Choroid plexus epithelial cell (primary cell): ENCODE data around the gene SNAP25.

ENCODE experiments used
- DNase-seq: peaks from one replicate; pipeline ENCODE4 v3.0.0-alpha.2; 2010; ENCODE audit warnings: low read depth
- H3K4me3 ChIP-seq: 2 replicates; pipeline ENCODE4 v1.5.1; 2011; ENCODE audit warnings: low read depth, mild to moderate bottlenecking, control low read depth, low read length, moderate library complexity
- CTCF ChIP-seq: conservative IDR thresholded peaks from 2 replicates; pipeline ENCODE4 v1.5.1; 2011; ENCODE audit warnings: low read depth, mild to moderate bottlenecking, control low read depth, inconsistent platforms, low read length, moderate library complexity

SNAP25 gene

GRCh38 chr20:10312111-10312510 is 93.5 kb downstream of the SNAP25 start:
- no peak for TF ChIP-seq CTCF
- no peak overlapping the region for H3K4me3 ChIP-seq
- no peak for DNase-seq

GRCh38 chr20:10313215-10313614 is 94.6 kb downstream of the SNAP25 start:
- peak; percentile 80 for DNase-seq
- H3K4me3 ChIP-seq = no peak overlapping the region
- TF ChIP-seq CTCF = no peak

GRCh38 chr20:10313701-10314100 is 95.1 kb downstream of the SNAP25 start:
- no peak overlapping the region for H3K4me3 ChIP-seq
- TF ChIP-seq CTCF = no peak
- DNase-seq = peak; percentile 59

DNA sequence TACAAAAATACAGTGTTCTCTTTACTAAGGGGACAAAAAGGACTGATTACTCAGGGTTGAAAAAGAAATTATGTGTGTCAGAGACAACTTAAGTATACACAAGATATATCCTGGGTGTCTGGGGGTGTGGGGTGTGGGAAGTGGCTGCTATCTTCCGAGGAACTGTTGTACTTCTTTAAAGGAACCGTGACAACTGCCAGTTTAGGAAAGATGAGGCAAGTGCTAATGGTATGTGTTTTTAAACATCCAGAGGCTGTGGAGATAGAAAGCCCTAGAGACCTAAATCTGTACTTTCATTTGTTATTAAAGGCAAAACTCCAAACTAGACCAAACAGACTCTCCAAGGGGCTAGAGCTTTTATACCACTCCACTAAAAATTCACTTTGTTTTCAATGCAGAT is 95.6 kb downstream of the SNAP25 start:
- peak; percentile 88 for DNase-seq
- H3K4me3 ChIP-seq = peak overlapping the region; percentile 6
- no peak for TF ChIP-seq CTCF

- DNase-seq = no peak
- TF ChIP-seq CTCF = no peak
- H3K4me3 ChIP-seq = no peak overlapping the region
Observed at GRCh38 chr20:10315138-10315537, 96.5 kb downstream of the SNAP25 start.

DNA sequence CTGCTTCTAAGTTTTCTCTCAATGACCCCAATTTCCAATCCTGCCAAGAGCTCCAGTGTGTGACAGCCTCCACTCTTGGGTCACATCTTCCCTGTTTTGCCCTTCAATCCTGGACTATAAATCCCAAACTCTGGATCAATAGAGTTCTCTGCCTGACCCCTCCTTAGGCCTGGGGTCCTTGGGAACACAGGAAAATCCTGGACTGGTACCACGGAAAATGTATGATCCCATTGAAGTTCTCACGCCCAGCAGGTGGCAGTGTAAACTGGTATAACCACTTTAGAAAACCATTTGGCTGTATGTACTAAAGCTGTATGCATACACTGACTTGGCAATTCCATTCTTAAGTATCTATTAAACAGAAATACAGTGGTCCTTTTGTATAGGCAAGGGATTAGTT is 98.0 kb downstream of the SNAP25 start:
- no peak for DNase-seq

More for the DNA sequence above, 98.0 kb downstream of the SNAP25 start:
- TF ChIP-seq CTCF = peak; percentile 18
- H3K4me3 ChIP-seq = no peak overlapping the region
